Pulmonary artery endothelial cell (primary cell): Measurements from ENCODE around the gene PALB2. TPM values are rescaled to one million over a fixed set of nuclear protein-coding genes. Genes with fewer than 3 reads are reported as not detected.

Experiments used
- DNase-seq: peaks from one replicate; pipeline ENCODE4 v3.0.0-alpha.2; 2011; ENCODE audit warnings: low read depth, low spot score
- total RNA-seq: library from RNA; depleted of rRNA; stranded (reverse); fragments of >200 nt; gene quantifications from 2 replicates; pipeline ENCODE4 v1.2.3, GENCODE V29; 2014

Gene PALB2
- total RNA-seq, 1 donor from 2014 or later, result 9.4 TPM

- peak; percentile 94 for DNase-seq
Observed at GRCh38 chr16:23556881-23557778, 84.0 kb downstream of the PALB2 start, which contains the start of the genes EARS2 and UBFD1. TSS of gene EARS2 (minus strand) at chr16:23557350. CDS start at chr16:23557343, 7 bp downstream. TSS of gene UBFD1 (plus strand) at chr16:23557727. CDS start at chr16:23557743, 16 bp downstream.

- DNase-seq, result no peak
Observed at GRCh38 chr16:23554536-23554935, 86.6 kb downstream of the PALB2 start.

Other genes with a start within 250 kb of the PALB2 start
- 10.9 and 13.4 TPM in 2 replicates for gene COG7, start 188.1 kb downstream of the PALB2 start, total RNA-seq
- gene GGA2, start 130.8 kb downstream of the PALB2 start, total RNA-seq, result 27.6 and 31.0 TPM in 2 replicates
- 24.5 and 28.8 TPM in 2 replicates for gene EARS2, start 84.0 kb downstream of the PALB2 start, total RNA-seq
- 60.1 and 93.2 TPM in 2 replicates for gene UBFD1, start 83.6 kb downstream of the PALB2 start, total RNA-seq
- 146 and 159 TPM in 2 replicates for gene NDUFAB1, start 45.0 kb downstream of the PALB2 start, total RNA-seq
- 59.9 and 90.1 TPM in 2 replicates for gene DCTN5, start 156 bp upstream of the PALB2 start, total RNA-seq
- 22.4 and 47.7 TPM in 2 replicates for gene PLK1, start 37.6 kb upstream of the PALB2 start, total RNA-seq
- gene ERN2, start 71.9 kb upstream of the PALB2 start, total RNA-seq, result not detected in 2 replicates
- not detected in 2 replicates for gene CHP2, start 113.7 kb upstream of the PALB2 start, total RNA-seq
- gene PRKCB, start 194.7 kb upstream of the PALB2 start, total RNA-seq, result not detected in 2 replicates